ENCODE data around the gene KNSTRN. TPM values are rescaled to one million over a fixed set of nuclear protein-coding genes. Genes with fewer than 3 reads are reported as not detected.

The KNSTRN gene
- total and polyA plus RNA-seq, 4 donors: 3.4 to 28.1 (median 8.9) TPM

DNA sequence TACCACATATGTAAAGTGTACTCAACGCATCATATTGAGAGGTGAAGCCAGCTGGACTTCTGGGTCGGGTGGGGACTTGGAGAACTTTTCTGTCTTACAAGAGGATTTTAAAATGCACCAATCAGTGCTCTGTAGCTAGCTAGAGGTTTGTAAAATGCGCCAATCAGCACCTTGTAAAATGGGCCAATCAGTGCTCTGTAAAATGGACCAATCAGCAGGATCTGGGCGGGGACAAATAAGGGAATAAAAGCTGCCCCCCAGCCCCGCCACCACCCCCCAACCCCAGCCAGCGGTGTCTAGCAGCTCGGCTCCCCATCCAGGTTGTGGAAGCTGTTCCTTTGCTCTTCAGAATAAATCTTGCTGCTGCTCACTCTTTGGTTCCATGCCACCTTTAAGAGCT, 16.8 kb downstream of the KNSTRN start:
- Histone ChIP-seq H3K9me3 (ENCODE audit: control insufficient read depth in 4 of 4, low read length in 3 of 4) (no peaks in the 10 kb centered on the region), H3K27ac (ENCODE audit: low read depth in 1 of 2, low read length in 2 of 2) (no peak overlapping the region), H3K36me3 (ENCODE audit: control insufficient read depth in 4 of 4, insufficient read depth in 3 of 4, low read depth in 1 of 4, low read length in 3 of 4) (peaks cover 0 to 2% (median 0%) of the 10 kb centered on the region in 4 donors), H3K4me1 (ENCODE audit: control insufficient read depth in 4 of 4, insufficient read depth in 4 of 4, low read length in 3 of 4) (no peaks in the 10 kb centered on the region), H3K27me3 (ENCODE audit: control insufficient read depth in 4 of 4, insufficient read depth in 4 of 4, low read length in 3 of 4) (no peaks in the 10 kb centered on the region), H3K4me3 (ENCODE audit: low read depth in 1 of 3, low read length in 3 of 3) (no peak overlapping the region), H3K9ac (ENCODE audit: low read depth in 1 of 2, low read length in 2 of 2) (no peak overlapping the region)
- 95% methylated on average over 7 of the region's 7 CpGs for WGBS
- DNase-seq (ENCODE audit: low spot score): no peak
- TF ChIP-seq JUND (IDR thresholded peaks at IDR 0.05) (no peak), RAD21 (IDR thresholded peaks at IDR 0.05) (no peak), EGR1 (IDR thresholded peaks at IDR 0.05; ENCODE audit: low read depth in 2 of 2) (no peak), HNF4G (IDR thresholded peaks at IDR 0.05) (no peak)
- TF ChIP-seq, protein P1, sequence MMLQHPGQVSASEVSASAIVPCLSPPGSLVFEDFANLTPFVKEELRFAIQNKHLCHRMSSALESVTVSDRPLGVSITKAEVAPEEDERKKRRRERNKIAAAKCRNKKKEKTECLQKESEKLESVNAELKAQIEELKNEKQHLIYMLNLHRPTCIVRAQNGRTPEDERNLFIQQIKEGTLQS (IDR thresholded peaks at IDR 0.05): no peak
- TF ChIP-seq, protein P2, sequence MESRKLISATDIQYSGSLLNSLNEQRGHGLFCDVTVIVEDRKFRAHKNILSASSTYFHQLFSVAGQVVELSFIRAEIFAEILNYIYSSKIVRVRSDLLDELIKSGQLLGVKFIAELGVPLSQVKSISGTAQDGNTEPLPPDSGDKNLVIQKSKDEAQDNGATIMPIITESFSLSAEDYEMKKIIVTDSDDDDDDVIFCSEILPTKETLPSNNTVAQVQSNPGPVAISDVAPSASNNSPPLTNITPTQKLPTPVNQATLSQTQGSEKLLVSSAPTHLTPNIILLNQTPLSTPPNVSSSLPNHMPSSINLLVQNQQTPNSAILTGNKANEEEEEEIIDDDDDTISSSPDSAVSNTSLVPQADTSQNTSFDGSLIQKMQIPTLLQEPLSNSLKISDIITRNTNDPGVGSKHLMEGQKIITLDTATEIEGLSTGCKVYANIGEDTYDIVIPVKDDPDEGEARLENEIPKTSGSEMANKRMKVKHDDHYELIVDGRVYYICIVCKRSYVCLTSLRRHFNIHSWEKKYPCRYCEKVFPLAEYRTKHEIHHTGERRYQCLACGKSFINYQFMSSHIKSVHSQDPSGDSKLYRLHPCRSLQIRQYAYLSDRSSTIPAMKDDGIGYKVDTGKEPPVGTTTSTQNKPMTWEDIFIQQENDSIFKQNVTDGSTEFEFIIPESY (IDR thresholded peaks at IDR 0.05): no peak
- TF ChIP-seq, protein P3, sequence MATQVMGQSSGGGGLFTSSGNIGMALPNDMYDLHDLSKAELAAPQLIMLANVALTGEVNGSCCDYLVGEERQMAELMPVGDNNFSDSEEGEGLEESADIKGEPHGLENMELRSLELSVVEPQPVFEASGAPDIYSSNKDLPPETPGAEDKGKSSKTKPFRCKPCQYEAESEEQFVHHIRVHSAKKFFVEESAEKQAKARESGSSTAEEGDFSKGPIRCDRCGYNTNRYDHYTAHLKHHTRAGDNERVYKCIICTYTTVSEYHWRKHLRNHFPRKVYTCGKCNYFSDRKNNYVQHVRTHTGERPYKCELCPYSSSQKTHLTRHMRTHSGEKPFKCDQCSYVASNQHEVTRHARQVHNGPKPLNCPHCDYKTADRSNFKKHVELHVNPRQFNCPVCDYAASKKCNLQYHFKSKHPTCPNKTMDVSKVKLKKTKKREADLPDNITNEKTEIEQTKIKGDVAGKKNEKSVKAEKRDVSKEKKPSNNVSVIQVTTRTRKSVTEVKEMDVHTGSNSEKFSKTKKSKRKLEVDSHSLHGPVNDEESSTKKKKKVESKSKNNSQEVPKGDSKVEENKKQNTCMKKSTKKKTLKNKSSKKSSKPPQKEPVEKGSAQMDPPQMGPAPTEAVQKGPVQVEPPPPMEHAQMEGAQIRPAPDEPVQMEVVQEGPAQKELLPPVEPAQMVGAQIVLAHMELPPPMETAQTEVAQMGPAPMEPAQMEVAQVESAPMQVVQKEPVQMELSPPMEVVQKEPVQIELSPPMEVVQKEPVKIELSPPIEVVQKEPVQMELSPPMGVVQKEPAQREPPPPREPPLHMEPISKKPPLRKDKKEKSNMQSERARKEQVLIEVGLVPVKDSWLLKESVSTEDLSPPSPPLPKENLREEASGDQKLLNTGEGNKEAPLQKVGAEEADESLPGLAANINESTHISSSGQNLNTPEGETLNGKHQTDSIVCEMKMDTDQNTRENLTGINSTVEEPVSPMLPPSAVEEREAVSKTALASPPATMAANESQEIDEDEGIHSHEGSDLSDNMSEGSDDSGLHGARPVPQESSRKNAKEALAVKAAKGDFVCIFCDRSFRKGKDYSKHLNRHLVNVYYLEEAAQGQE (IDR thresholded peaks at IDR 0.05): no peak

DNA sequence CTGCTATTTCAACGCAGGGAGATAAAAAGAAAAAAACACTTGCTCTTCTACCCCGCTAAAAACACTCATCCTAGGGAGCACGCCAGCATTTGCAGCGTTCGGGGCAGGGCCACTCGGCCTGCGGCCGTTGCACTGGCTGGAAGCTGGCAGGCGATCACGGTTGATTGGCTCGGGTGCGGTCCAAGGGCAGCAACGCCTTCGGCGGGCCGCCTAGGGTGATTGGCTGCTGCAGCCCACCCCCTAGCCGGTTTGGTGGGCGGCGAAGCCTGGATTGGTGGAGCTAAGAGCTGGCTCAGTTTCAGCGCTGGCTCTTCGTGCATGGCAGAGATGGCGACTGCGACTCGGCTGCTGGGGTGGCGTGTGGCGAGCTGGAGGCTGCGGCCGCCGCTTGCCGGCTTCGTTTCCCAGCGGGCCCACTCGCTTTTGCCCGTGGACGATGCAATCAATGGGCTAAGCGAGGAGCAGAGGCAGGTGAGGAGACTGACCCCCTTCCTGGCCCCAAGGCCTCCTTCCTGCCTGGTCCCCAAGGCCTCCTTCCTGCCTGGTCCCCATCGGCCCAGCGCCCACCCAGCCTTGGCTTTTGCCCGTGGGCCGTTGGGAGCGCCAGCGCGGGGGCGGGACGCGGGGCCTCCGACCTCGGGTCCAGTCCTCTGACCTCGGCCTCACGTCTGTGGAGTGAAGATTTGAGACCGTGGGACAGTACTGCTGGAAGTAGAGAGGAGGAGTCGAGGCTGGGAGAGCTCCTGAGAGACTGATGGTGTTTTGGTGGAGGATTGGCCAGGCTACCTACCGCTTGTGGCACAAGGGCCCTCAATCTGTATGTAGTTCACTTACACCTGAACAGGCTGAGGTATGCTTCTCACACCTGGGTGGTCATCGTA, 23.2 kb downstream of the KNSTRN start, which contains the start of gene IVD:
TSS of gene IVD (plus strand) at position 295 of the 881 bp plus-strand sequence. CDS start at position 328, 33 bp downstream.
- H3K27ac ChIP-seq (ENCODE audit: low read depth in 1 of 2, low read length in 2 of 2): peak within 1 kb of the TSS; percentile 80 to 81
- TF ChIP-seq EGR1 (IDR thresholded peaks at IDR 0.05; ENCODE audit: low read depth in 2 of 2): peak; percentile 77 to 84
- TF ChIP-seq FOXA2 (IDR thresholded peaks at IDR 0.05): no peak
- peak; percentile 91 for TF ChIP-seq SP1 (IDR thresholded peaks at IDR 0.05)
- TF ChIP-seq HNF4A (conservative IDR thresholded peaks at IDR 0.05): peak; percentile 55 to 64
- peak; percentile 82 for TF ChIP-seq TAF1 (conservative IDR thresholded peaks at IDR 0.05)
- TF ChIP-seq, protein P3 (IDR thresholded peaks at IDR 0.05): peak; percentile 28
- peak; percentile 97 for TF ChIP-seq YY1 (IDR thresholded peaks at IDR 0.05)
- TF ChIP-seq, protein P1 (IDR thresholded peaks at IDR 0.05): no peak
- TF ChIP-seq RXRA (IDR thresholded peaks at IDR 0.05): peak; percentile 63 to 87
- TF ChIP-seq RAD21 (IDR thresholded peaks at IDR 0.05): peak; percentile 18 to 28
- peak within 1 kb of the TSS; percentile 67 to 95 for H3K9ac ChIP-seq (ENCODE audit: low read depth in 1 of 2, low read length in 2 of 2)
- peaks cover 4 to 12% (median 9%) of the 10 kb centered on the region in 4 donors for H3K36me3 ChIP-seq (ENCODE audit: control insufficient read depth in 4 of 4, insufficient read depth in 3 of 4, low read depth in 1 of 4, low read length in 3 of 4)
- H3K27me3 ChIP-seq (ENCODE audit: control insufficient read depth in 4 of 4, insufficient read depth in 4 of 4, low read length in 3 of 4): no peaks in the 10 kb centered on the region
- under 1% methylated on average over 54 of the region's 54 CpGs for WGBS
- DNase-seq (ENCODE audit: low spot score): peak; percentile 90
- peak within 1 kb of the TSS; percentile 82 to 91 (median 84) for H3K4me3 ChIP-seq (ENCODE audit: low read depth in 1 of 3, low read length in 3 of 3)
- peaks cover 5 to 28% (median 23%) of the 10 kb centered on the region in 4 donors for H3K4me1 ChIP-seq (ENCODE audit: control insufficient read depth in 4 of 4, insufficient read depth in 4 of 4, low read length in 3 of 4)
- no peaks in the 10 kb centered on the region for H3K9me3 ChIP-seq (ENCODE audit: control insufficient read depth in 4 of 4, low read length in 3 of 4)

Measured in liver (tissue), 9 donors.